ENCODE results near the gene C11orf16.
"Not testable (repeated sequence)": the region's sequence is repeated elsewhere in the genome, so short reads cannot be mapped to it uniquely, and the experiment has no call there.

Gene C11orf16

GRCh38 chr11:8934742-8935488 lies 2.2 kb upstream of the C11orf16 start:
- DNase-seq = peak; percentile 92

GRCh38 chr11:8933931-8934330 lies 1.2 kb upstream of the C11orf16 start:
- no peak for DNase-seq

GRCh38 chr11:8930456-8931175 lies 2.1 kb downstream of the C11orf16 start:
- no peak for DNase-seq

- no peak for DNase-seq
Observed at GRCh38 chr11:8928981-8929615, 3.6 kb downstream of the C11orf16 start.

GRCh38 chr11:8928205-8928604 lies 4.5 kb downstream of the C11orf16 start:
- DNase-seq = no peak

- DNase-seq = no peak
Observed at GRCh38 chr11:8927233-8927632, 5.5 kb downstream of the C11orf16 start.

- no peak for DNase-seq
Observed at GRCh38 chr11:8926236-8926635, 6.5 kb downstream of the C11orf16 start.

GRCh38 chr11:8925711-8926110 lies 7.0 kb downstream of the C11orf16 start:
- DNase-seq = no peak

GRCh38 chr11:8922691-8923090 lies 10.1 kb downstream of the C11orf16 start:
- no peak for DNase-seq

- peak; percentile 94 for DNase-seq
Observed at GRCh38 chr11:8917157-8917825, 15.5 kb downstream of the C11orf16 start.

GRCh38 chr11:8914661-8915018 lies 18.1 kb downstream of the C11orf16 start:
- DNase-seq = no peak

- DNase-seq = peak; percentile 42
Observed at GRCh38 chr11:8913961-8914660, 18.6 kb downstream of the C11orf16 start.

GRCh38 chr11:8911029-8911823 lies 21.5 kb downstream of the C11orf16 start, which contains the start of gene AKIP1:
Gene AKIP1, plus strand, starts transcription at chr11:8911189. Its CDS starts 261 bp downstream, at chr11:8911450.
- peak; percentile 98 for DNase-seq

GRCh38 chr11:8910649-8911026 lies 22.1 kb downstream of the C11orf16 start:
- DNase-seq = no peak

- no peak for DNase-seq
Observed at GRCh38 chr11:8908099-8908498, 24.6 kb downstream of the C11orf16 start.

GRCh38 chr11:8907116-8907515 lies 25.6 kb downstream of the C11orf16 start:
- DNase-seq = no peak

- DNase-seq = peak; percentile 85
Observed at GRCh38 chr11:8905528-8906165, 27.1 kb downstream of the C11orf16 start.

GRCh38 chr11:8899119-8899753 lies 33.5 kb downstream of the C11orf16 start:
- no peak for DNase-seq

GRCh38 chr11:8891185-8891584 lies 41.6 kb downstream of the C11orf16 start:
- not testable (repeated sequence) for DNase-seq

GRCh38 chr11:8886322-8886721 lies 46.4 kb downstream of the C11orf16 start:
- no peak for DNase-seq
